Middle frontal gyrus (tissue), 1 donor: Measurements from ENCODE around the gene RGS6.
"Not testable (repeated sequence)": the region's sequence is repeated elsewhere in the genome, so short reads cannot be mapped to it uniquely, and the experiment has no call there.

Experiments used
- DNase-seq: peaks from one replicate; pipeline ENCODE4 v3.0.0-alpha.2; 2015; ENCODE audit warnings: low spot score; ENCODE audit errors: extremely low spot score

The RGS6 gene

DNA sequence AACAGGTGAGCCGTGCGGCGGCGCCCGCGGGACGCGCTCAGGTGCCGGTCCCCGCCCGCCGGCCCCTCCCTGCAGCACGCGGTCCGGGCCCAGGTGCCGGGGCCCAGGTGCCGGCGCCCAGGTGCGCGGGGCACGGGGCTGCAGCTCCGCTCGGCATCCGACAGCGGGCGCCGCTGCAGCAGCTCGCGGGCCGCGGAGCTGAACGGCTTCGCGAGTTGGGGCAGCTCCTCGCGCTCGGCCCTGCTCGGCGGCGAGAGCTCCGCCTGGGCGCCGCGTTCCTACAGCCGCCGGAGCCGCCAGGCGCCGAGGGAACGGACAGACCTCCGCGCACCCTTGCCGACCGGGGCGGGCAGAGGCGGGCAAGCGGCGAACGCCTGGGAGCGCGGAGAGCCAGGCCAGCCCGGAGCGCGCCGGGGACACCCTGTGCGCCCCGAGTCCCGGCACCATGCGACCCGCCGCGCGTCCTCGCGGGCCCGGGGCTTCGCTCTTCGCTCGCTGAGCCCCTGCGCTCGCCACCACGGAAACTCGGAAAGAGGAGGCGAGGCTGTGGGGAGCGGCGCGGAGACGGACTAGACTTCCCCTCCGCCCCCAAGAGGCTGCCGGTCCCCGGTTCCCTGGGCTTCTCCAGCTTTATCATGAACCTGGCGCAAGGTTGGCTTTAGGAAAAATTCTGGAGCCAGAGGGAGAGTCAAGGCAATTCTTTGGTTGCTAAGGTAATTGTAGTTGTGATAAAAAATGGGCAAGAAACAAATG is at the start of gene RGS6:
TSS of gene RGS6 (plus strand) at position 201 of the 753 bp plus-strand sequence.
- DNase-seq: no peak

DNA sequence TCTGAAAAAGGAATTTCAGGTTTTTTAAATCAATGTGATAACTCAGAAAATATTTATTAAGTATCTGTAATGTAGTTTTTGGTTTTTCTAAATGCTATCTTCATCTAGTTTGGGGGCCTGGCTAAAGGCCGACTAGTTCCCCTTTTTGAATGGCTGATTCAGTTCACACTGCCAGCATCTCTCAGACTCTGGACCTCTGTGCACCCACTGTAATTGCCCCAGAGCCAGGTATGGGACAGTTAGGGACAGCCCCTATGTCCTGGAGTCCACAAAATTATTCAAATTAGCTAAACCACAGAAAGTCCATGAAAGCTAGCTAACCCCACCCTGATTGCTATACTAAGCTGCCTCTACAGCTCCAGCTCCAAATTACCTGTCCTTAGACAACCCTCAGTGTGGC is 49.1 kb upstream of the RGS6 start:
- no peak for DNase-seq

DNA sequence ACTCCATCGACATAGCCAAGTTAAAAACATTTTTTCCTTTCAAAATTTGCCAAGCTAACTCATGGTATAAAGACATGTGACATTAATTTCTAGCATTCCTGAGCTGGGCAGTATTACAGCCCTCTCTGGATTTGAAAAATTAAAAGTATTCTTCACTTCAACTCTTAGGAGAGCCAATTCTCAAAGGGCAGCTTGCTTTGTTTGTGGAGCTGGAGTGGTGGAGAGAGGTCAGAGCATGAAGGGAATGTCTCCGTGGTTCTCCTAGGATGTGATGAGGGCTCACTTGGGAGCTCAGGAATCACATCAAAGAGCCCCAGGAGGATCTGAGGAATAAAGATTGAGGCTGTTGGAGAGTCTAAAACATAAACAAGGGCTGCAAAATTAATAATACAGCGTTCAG is 46.9 kb upstream of the RGS6 start:
- no peak for DNase-seq

DNA sequence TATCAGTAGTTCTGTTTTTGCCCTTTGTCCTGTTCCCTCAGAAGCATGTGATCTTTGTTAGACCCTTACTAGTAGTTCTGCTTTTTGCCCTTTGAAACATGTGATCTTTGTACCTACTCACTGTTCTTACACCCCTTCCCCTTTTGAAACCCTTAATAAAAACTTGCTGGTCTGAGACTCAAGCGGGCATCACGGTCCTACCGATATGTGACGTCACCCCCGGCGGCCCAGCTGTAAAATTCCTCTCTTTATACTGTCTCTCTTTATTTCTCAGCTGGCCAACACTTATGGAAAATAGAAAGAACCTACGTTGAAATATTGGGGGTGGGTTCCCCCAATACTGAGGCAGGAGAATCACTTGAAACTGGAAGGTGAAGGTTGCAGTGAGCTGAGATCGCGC is 44.4 kb upstream of the RGS6 start:
- not testable (repeated sequence) for DNase-seq

DNA sequence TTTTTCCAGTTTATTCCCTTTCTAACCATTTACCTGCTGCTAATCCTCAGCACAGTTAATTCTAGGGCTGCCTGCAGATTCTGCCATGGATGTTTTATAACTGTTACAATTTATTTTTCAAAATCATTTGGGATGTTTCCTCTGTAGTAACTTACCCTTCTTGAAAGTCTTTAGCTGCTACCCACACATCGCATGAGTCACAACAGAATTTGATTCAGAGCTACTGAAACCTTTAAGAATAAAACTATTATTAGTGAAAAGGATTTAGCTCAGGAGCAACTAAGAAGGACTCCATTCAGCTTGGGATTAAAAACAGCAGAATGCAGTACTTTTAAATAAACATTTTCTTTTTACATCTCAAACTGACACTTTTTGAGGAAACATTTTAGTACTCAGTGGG is 41.7 kb upstream of the RGS6 start:
- peak; percentile 49 for DNase-seq

DNA sequence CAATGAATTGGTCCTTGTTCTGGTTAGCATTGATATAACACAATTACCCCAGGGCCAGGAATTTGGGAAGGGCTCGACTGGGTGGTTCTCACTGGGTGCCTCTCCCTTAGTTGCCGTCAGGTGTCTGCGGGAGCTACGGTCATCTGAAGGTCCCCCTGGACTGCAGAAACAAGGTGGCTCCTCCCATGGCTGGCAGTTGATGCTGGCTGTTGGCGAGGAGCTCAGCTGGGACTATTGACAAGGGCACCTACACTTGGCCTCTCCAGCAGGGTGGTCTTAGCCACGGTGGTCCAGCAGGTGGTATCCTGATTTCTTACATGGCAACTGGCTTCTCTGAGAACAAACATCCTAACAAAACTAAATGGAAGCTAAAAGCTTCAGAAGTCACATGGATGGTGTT is 41.0 kb upstream of the RGS6 start:
- DNase-seq: no peak

DNA sequence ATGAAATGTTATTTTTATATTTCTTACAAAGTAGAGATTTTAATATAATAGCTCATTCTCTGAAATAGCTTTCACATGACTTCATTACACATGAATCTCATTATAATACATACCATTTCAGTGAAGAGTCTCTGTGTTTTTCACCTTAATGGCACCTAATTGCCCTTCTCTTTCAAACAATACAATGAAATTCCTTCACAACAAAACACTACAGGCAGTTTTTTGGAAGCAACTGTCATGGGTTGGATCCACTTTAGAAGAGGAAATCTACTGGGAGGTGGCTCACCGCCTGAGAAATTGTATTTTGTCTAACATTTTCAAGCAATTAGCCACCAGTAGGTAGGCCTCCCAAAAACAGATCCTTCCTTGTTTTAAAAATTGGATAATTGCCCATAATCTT is 40.3 kb upstream of the RGS6 start:
- no peak for DNase-seq

DNA sequence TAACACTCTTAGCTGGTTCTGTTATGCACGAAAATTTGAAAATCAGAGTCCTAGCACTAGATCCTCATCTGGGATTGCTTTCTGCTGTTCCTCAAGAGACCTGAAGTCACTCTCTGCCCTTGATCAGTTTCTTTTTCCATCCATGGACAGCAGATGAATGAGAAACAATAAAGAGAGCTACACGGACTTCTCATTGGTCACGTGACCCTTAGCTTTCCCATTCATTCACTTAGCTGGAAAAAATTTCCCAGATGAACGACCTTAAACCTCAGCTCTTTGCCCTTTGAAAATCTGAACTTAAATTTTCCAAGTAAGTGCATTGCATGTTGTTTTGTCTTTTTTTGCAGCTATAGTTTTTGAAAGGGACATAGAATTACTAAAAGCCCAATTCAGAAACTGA is 27.2 kb upstream of the RGS6 start:
- no peak for DNase-seq

DNA sequence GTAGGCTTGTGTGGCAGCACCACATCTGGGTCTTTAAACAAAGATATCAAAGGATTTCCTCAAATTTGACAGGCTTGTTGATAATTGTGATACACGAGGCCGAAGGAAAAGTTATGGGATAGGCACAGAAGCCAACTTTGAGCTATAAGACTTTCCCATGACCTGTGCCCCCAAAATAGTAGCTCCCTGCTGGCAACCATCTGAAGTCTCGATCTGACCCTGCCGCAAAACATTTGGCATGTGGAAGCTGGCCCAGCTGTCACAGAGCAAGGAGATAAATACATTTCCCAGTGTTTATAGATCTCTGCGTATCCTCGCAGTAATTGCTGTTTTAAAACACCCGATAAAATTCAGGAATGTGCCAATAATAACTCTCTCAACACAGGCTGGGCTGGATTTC is 26.4 kb upstream of the RGS6 start:
- DNase-seq: no peak

DNA sequence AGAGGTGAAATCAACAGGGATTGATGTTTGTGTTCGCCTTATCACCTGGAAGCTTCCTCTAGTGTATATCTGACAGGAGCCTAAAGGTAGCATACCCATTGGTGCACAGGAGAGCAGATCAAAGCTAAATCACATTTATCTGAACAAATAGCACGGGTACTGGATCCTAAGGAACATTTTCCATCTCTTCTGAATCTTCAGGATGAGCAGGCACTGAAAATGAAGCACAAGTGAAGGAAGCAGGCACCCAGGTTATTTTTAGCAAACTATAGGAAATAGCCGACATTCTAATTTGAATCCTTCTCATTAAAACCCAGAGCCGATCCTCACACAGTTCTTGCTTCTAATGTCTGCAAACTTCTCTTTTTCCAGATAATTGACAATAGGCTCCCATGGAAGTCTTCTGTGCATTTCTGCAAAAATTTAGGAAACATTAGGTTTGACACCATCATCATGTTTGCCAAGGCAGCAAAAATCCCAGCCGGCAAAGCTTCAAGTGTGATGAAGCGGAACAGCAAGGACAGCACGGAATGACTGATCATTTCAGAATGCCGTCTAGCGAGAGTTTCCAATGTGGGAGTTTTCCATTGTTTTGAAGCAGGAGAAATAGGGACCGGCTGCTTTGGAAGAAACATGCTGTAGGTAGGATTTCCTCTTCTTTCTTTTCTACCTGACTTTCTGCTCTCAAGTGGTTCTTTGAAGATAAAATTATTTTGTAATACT is 24.3 kb upstream of the RGS6 start:
- DNase-seq: no peak

DNA sequence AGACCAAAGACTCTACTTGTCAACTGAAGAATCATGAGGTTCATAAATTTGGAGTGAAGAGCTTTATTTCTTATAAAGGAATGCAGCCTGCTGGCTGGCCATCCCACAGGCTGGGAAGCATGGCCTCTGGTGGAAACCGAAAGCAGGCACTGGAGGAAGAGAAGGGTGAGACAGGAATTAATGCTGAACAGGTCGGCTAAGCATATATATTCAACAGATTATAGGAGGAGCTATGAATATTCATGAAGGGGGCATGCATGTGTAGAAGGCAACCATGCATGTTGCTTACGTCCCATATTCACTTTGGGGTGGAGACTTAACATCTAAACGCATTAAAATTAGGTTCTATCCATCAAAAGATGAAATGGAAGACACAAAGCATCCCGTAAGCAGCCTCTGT is 20.6 kb upstream of the RGS6 start:
- no peak for DNase-seq

DNA sequence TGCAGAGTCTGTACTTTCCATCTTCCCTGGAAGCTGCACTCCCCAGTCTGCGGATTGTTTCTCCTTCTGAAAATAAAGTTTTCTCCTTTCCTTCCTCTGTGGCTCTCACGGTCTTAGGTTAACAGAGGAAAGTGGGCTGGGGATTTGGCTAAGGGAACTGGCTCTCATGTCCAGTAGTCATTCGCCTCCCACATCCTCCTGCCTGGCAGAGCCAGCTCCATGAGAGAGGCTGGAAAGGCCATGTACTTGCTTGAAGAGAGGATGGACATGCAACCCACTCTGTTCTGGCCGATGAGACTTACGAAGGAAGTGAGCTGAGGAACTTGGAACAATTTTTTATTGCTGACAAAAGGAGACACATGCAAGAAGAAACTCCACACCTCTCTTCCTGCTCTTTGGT is 18.9 kb upstream of the RGS6 start:
- DNase-seq: no peak

DNA sequence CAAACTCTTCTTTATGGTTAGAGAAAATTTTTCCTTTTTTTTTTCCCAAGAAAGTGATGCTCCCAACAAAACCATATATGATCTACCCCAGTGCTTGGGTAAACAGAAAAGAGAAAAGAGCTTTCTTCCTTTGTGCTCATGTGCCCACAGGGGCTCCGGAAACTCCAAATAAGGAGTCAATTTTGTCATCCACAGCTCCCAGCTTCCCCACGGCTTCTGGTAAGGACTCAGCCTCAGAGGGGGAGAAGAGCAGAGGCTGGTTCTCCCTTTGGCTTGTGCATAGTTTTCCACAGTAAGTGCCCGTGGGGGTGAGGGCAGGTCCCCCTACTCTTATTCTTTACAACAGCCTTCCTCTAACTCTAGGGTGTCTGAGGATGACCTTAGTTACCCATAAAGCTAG is 13.3 kb upstream of the RGS6 start:
- DNase-seq: no peak

DNA sequence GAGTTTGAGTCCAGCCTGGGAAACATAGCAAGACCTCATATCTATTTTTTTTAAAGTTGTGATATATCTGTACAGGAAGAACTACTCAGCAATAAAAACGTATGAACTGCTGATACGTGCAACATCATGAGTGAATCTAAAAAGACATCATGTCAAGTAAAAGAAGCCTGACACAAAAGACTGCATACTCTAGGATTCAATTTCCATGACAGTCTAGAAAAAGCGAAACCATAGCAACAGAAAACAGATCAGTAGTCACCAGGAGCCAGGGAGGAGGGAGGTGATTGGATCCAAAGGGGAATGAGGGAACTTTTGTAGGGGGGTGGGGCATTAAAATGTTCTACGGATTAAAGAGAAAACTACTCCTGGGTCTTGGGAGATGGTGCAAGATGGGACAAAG is 8.7 kb upstream of the RGS6 start:
- no peak for DNase-seq

DNA sequence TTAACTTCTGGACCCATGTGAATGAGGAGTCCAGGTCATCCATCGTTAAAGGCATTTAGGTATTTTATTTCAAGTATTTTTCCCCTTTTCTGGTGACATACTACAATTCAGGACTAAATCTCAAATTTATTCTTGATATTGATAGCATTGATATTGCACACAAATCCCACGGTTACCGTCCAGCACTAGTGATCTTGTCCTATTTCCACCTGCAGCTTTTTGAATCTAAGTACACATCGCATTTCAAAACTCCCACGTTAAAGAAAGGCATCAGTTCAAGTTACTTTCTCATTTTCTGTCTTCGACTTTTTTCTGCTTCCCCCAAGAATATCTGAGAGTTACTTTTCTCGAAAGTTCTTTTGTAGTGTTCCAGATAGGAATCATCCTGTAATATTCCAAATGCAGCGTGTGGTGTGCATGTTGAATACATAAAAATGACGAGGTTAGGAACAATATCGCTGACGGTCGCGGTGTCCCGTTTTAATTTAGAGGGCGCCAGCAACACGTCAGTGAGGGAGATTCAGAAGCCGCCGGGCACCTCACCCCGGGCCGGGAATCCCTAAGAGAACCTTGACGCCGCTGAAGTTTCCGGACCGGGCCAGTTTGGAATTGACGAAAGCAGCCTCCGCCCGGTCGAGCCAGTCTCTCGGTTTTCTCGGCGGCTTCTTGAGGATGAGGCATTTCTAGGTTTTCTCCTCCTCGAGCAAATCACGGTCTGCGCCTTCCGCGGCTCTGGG is 569 bp upstream of the RGS6 start:
- no peak for DNase-seq

DNA sequence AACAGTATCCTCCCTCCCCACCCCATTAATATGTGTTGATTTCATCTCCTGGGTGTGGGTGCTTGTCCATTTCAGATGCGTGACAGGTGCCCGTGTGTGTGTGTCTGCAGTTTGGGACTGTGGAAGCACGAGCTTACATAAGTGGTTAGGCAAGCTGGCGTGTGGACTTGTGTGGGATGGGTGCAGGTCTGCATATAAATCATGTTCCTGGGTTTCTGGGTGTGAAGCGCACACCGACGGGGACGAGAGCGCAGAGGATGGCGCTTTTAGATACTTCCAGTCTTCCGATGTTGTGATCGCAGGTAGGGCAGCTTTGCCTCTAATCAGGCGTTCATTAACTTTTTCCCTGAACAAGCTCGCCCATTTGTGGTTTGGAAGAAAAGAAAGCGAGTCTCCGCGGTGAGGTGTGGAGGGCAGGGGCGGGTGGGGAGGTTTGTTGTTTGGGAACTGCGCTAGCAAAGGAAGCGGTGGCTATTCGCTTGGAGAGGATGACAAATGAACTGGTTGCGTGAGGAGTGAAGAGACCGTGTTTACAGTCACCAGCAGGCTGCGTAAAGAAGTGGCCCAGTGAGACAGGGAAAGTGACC is 865 bp downstream of the RGS6 start:
- DNase-seq: no peak

DNA sequence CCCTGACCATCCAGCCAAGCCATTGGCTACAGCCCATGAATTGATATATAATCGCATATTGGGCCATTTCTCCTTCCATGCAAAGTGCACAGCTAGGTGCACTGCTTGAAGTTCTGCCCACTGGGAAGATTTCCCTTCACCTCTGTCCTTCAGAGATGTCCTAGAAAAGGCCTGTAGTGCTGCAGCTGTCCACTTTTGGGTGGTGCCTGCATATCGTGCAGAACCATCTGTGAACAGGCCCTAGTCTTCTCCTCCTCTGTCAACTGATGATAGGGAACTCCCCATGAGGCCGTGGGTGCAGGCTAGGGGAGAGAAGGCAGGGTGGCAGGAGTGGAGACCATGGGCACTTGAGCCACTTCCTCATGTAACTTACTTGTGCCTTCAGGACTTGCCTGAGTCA is 6.0 kb downstream of the RGS6 start:
- DNase-seq: not testable (repeated sequence)

DNA sequence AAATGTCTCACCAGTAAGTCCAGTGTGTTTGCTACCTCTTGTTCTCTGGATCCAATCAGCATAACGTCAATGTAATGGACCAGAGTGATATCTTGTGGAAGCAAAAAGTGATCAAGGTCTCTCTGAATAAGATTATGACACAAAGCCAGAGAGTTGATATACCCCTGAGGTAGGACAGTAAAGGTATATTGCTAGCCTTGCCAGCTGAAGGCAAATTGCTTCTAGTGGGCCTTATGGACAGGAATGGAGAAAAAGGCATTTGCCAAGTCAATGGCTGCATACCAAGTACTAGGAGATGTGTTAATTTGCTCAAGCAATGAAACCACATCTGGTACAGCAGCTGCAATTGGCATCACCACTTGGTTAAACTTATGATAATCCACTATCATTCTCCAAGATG is 7.1 kb downstream of the RGS6 start:
- not testable (repeated sequence) for DNase-seq

DNA sequence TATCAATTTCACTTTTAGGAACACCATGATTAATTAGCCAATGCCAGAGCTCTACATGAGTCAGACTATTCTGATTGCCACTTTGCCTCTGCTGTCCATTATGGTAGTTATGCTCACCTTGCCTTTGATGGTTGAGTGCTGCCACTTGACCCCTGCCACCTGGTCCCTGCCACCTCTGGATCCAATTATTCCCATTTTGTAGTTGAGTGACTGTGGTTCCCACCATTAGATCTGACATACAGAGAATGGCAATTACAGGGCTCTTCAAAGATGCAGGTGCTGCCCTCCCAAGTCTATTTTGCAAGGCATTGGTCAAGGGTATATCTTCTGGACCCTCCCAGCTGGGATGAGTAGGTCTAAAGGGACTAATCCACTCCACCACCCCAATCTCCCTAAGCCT is 8.3 kb downstream of the RGS6 start:
- DNase-seq: not testable (repeated sequence)

DNA sequence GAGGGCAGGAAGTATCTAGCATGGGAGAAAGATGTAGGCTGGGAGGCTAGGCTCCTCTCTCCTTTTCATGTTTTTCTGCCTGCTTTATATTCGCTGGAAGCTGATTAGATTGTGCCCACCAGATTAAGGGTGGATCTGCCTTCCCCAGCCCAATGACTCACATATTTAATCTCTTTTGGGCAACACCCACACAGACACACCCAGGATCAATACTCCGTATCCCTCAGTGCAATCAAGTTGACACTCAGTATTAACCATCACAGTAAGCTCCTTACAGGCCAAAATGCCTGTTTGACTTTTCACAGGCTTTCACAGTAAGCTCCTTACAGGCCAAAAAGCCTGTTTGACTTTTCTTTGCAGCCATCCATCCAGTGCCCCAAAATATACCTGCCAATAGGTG is 9.4 kb downstream of the RGS6 start:
- DNase-seq: not testable (repeated sequence)

DNA sequence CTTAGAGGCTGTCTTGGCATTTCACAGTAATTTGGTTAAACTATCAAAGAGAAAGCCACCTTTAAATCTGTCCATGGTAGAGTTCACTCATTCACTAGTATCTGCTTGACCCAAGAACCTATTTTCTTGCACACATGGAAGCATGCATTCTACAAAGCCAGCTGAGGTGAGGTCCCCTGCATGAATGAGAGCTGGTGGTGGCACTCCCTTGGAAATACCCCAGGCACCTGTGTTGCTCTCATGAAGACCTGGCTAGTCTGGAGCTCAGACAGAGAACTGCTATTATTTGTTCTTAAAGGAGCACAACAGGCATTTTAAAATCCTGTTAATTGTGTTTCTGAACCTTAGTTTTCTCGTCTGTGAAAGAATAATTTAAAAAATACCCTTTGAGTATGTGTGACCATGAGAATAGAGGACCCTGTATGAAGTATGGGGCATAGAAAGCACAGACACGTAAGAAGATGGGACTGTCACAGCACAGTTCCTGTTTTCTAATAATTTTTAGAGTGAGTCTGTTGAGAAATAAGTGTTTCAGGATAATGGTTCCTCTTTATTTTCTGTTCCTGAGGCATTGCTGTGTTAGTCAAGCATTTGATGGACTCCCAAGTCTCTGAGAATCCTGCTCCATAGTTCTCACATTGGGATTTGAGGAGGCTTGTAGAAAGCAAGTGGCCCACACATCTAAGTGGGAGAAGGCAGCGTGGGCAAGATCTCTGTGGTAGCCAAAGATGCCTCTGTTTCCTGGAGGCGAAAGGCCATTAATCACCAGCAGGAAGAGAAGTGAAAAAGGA is 10.9 kb downstream of the RGS6 start:
- no peak for DNase-seq
